ENCODE results near the gene TERB2.
"Not testable (repeated sequence)": the region's sequence is repeated elsewhere in the genome, so short reads cannot be mapped to it uniquely, and the experiment has no call there.

The TERB2 gene, protein sequence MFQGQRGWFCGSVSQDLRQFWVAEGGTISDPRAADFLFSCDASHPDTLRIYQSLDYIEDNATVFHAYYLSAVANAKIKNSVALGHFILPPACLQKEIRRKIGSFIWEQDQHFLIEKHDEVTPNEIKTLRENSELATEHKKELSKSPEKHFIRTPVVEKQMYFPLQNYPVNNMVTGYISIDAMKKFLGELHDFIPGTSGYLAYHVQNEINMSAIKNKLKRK

DNA sequence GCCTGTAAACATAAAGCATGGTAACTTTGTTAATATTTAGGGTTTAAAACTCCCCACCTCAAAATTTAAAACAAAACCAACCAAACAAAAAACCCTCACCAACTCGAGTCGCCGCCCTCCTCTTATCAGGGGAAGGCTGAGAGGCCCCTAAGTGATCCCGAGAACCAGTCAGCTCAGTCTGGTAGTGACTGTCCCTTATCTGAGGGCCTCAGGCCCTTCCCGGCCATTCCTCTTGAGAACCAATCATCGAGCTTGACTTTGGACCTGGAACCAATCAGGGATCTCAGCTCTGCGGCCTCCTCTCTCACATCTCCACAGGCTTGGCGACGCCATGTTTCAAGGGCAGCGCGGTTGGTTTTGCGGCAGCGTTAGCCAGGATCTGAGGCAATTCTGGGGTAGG is at the start of gene TERB2:
Gene TERB2, plus strand, starts transcription at position 300 of the 400 bp plus-strand sequence. Its CDS starts 32 bp downstream, at position 332.
- Mint-ChIP-seq H3K4me1 (no peaks in the 10 kb centered on the region), H3K9me3 (no peaks in the 10 kb centered on the region), H3K27ac (no peak within 1 kb of the TSS), H3K4me3 (no peak within 1 kb of the TSS), H3K27me3 (peaks cover 8% of the 10 kb centered on the region in 2 donors), H3K36me3 (no peaks in the 10 kb centered on the region)
- DNase-seq (no peak), ATAC-seq (replicated peaks) (no peak)

DNA sequence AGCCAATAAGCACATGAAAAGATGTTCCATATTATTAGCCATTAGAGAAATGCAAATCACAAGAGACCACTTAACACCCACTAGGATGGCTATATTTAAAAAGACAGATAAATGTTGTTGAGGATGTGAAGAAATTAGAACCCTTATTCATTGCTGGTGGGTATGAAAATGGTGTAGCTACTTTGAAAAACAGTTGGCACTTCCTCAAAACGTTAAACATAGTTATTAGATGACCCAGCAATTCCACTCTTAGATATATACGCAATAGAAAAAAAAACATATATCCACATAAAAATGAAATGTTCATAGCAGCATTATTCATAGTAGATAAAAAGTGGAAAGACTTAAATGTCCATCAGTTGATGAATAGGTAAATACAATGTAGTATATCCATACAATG is 47.1 kb upstream of the TERB2 start:
- Mint-ChIP-seq H3K27me3 (no peaks in the 10 kb centered on the region), H3K4me1 (peaks cover 0 to 1% of the 10 kb centered on the region in 2 donors), H3K9me3 (no peaks in the 10 kb centered on the region), H3K4me3 (no peak overlapping the region), H3K27ac (no peak overlapping the region), H3K36me3 (no peaks in the 10 kb centered on the region)
- ATAC-seq (replicated peaks) (no peak), DNase-seq (no peak)

DNA sequence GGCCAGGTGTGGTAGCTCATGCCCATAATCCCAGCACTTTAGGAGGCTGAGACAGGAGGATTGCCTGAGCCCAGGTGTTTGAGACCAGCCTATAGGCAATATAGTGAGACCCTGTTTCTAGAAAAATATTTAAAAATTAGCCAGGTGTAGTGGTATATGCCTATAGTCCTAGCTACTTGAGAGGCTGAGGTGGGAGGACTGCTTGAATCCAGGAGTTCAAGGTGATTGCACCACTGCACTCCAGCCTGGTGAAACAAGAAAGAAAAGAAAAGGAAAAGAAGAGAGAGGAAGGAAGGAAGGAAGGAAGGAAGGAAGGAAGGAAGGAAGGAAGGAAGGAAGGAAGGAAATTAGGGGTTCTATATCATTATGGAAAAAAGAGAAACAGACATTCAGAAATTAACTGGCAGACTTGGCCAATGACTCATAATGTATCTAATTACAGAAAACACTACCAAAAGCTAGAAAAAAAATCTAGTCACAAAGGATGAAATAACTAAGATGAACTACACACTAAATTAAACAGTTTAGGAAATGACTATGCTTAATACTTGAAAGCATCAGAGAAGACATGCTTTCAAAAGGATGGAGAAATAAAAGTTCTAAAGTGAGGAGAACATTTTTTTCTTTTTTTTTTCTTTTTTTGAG is 45.4 kb upstream of the TERB2 start:
- Mint-ChIP-seq H3K4me1 (peaks cover 0 to 1% of the 10 kb centered on the region in 2 donors), H3K27ac (no peak overlapping the region), H3K36me3 (no peaks in the 10 kb centered on the region), H3K27me3 (no peaks in the 10 kb centered on the region), H3K4me3 (no peak overlapping the region), H3K9me3 (no peaks in the 10 kb centered on the region)
- DNase-seq (no peak), ATAC-seq (replicated peaks) (no peak)

- H3K9me3 Mint-ChIP-seq; ATAC-seq (replicated peaks); H3K27ac Mint-ChIP-seq; DNase-seq; H3K27me3 Mint-ChIP-seq; H3K36me3 Mint-ChIP-seq; H3K4me3 Mint-ChIP-seq; H3K4me1 Mint-ChIP-seq: not testable (repeated sequence)
Measured at GRCh38 chr15:44912186-44912585, 44.3 kb upstream of the TERB2 start.

DNA sequence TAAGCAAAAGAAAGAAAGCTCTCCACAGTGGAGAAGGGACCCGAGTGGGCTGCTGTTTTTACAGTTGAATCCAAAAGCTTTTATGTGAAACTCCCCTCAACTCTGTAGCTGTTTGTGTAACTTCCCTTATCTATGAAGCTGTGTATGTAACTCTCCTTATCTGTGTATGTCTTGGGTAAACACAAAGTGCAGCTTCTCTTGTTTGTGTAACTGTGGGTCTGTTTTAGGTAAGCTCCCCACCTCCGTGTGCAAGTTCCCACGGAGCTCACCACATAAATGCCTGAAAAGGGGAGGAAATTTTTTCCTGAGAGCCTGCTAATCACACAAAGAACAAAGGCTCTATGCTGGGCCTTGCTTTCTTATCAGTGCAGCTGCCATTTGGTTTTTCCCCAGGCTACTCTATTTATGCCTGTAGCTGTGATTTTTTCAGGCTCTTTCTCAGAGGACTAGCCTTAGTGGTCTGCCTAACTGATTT is 43.5 kb upstream of the TERB2 start:
- H3K4me1 Mint-ChIP-seq; ATAC-seq (replicated peaks); H3K27me3 Mint-ChIP-seq; H3K27ac Mint-ChIP-seq; H3K4me3 Mint-ChIP-seq; H3K9me3 Mint-ChIP-seq; H3K36me3 Mint-ChIP-seq; DNase-seq: not testable (repeated sequence)

- no peaks in the 10 kb centered on the region for H3K27me3 Mint-ChIP-seq
- H3K4me3 Mint-ChIP-seq = no peak overlapping the region
- H3K27ac Mint-ChIP-seq = no peak overlapping the region
- H3K4me1 Mint-ChIP-seq = no peaks in the 10 kb centered on the region
- ATAC-seq (replicated peaks) (no peak), DNase-seq (no peak)
- no peaks in the 10 kb centered on the region for H3K36me3 Mint-ChIP-seq
- H3K9me3 Mint-ChIP-seq = no peaks in the 10 kb centered on the region
Measured at GRCh38 chr15:44918136-44918535, 38.4 kb upstream of the TERB2 start.

DNA sequence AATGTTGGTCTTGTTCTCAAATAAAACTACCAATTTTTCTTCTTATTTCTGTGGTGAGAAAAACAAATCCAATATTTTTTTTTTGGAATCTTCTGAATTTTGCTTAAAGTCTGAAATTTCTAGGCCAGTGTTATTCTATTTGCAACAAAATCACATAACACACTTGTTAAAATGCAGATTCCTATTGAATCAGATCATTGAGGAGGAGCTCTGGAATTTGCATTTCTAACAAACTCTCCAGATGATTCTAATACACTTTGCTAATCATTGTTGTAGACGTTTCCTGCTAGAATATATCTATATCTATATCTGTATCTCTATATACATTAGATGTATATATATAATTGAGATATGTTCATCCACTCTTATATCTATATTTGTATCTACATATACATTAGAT is 27.8 kb upstream of the TERB2 start:
- not testable (repeated sequence) for H3K4me3 Mint-ChIP-seq; H3K27ac Mint-ChIP-seq; DNase-seq; H3K36me3 Mint-ChIP-seq; H3K9me3 Mint-ChIP-seq; H3K4me1 Mint-ChIP-seq; ATAC-seq (replicated peaks)
- H3K27me3 Mint-ChIP-seq = peaks cover 9 to 14% of the 10 kb centered on the region in 2 donors

- not testable (repeated sequence) for H3K4me3 Mint-ChIP-seq; H3K27ac Mint-ChIP-seq; H3K9me3 Mint-ChIP-seq; H3K4me1 Mint-ChIP-seq; ATAC-seq (replicated peaks); DNase-seq; H3K36me3 Mint-ChIP-seq
- H3K27me3 Mint-ChIP-seq = peaks cover 9 to 14% of the 10 kb centered on the region in 2 donors
Measured at GRCh38 chr15:44930283-44930682, 26.2 kb upstream of the TERB2 start.

DNA sequence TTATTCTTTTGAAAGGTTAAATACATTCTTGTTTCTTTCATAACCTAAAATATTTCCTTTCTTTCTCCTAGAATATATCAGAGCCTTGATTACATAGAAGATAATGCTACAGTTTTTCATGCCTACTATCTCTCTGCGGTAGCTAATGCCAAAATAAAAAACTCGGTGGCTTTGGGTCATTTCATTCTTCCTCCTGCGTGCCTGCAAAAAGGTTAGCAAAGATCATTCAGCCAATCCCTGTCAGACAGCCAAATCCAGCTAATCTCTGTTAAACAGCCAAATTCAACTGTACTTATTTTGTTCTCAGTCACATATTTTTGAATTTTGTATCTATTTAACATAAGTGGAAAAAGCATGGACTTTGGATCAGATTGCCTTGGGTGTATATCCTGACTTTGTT is 1.8 kb downstream of the TERB2 start:
- H3K9me3 Mint-ChIP-seq; H3K27ac Mint-ChIP-seq; H3K4me3 Mint-ChIP-seq; DNase-seq; ATAC-seq (replicated peaks); H3K36me3 Mint-ChIP-seq; H3K4me1 Mint-ChIP-seq: not testable (repeated sequence)
- H3K27me3 Mint-ChIP-seq = peaks cover 12 to 14% of the 10 kb centered on the region in 2 donors

DNA sequence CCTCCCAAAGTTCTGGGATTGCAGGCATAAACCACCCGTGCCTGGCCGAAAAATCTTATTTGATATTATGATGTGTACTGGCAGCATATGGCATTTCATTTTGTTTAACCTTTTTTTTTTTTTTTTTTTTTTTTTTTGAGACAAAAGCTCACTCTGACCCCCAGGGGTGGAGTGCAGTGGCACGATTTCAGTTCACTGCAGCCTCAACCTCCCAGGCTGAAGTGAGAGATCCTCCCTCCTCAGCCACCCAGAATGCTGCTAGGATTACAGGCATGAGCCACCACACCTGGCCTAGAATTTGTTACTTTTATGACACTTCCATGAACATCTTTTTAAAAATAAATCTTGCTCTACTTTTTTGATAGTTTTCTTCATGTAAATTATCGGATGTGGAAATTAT is 12.0 kb downstream of the TERB2 start:
- Mint-ChIP-seq H3K9me3 (no peaks in the 10 kb centered on the region), H3K36me3 (no peaks in the 10 kb centered on the region), H3K27ac (no peak overlapping the region), H3K4me1 (no peaks in the 10 kb centered on the region), H3K4me3 (no peak overlapping the region), H3K27me3 (peaks cover 0 to 5% of the 10 kb centered on the region in 2 donors)
- no peak for DNase-seq
- ATAC-seq (replicated peaks) = no peak

- Mint-ChIP-seq H3K27me3 (peaks cover 0 to 5% of the 10 kb centered on the region in 2 donors), H3K4me1 (no peaks in the 10 kb centered on the region), H3K9me3 (no peaks in the 10 kb centered on the region), H3K27ac (no peak overlapping the region), H3K36me3 (no peaks in the 10 kb centered on the region), H3K4me3 (no peak overlapping the region)
- no peak for DNase-seq
- no peak for ATAC-seq (replicated peaks)
Measured at GRCh38 chr15:44971036-44971435, 14.5 kb downstream of the TERB2 start.

DNA sequence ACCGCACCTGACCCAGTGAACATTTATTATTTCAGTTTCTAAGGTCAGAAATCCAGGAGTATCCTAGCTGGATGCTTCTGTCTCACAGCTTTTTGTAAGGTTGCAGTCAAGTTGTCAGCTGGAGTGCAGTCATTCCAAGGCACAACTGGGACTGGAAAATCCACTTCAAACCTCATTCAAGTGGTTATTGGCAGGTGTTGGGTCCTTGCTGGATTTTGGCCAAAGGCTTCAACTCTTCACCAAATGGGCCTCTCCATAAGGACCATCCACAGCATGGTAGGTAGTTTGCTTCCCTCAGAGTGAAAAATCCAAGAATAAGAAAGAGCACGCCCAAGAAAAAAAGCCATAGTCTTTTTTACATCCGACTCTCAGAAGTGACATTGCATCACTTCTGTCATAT is 19.7 kb downstream of the TERB2 start:
- not testable (repeated sequence) for H3K9me3 Mint-ChIP-seq; ATAC-seq (replicated peaks); H3K27ac Mint-ChIP-seq; H3K4me3 Mint-ChIP-seq; H3K36me3 Mint-ChIP-seq; DNase-seq; H3K27me3 Mint-ChIP-seq; H3K4me1 Mint-ChIP-seq

DNA sequence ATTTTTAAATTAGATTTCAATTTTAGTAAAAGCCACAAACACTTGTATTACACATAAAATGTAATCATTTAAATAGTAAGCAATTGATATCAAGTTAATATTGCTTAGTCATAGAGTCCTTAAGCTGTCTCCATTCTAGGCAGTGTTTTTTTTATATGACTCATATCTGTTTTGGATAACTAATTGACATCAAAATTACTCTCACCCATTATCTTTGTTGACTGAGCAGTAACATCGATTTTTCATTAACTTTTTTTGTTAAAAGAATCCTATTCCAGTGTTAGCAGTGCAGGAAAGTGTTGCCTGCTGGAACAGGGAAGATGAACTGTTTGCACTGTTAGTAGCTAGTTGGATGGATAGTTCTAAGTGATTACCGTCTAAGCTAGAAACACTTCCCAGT is 21.3 kb downstream of the TERB2 start:
- DNase-seq; H3K27ac Mint-ChIP-seq; H3K36me3 Mint-ChIP-seq; H3K9me3 Mint-ChIP-seq; ATAC-seq (replicated peaks); H3K4me3 Mint-ChIP-seq; H3K27me3 Mint-ChIP-seq; H3K4me1 Mint-ChIP-seq: not testable (repeated sequence)

DNA sequence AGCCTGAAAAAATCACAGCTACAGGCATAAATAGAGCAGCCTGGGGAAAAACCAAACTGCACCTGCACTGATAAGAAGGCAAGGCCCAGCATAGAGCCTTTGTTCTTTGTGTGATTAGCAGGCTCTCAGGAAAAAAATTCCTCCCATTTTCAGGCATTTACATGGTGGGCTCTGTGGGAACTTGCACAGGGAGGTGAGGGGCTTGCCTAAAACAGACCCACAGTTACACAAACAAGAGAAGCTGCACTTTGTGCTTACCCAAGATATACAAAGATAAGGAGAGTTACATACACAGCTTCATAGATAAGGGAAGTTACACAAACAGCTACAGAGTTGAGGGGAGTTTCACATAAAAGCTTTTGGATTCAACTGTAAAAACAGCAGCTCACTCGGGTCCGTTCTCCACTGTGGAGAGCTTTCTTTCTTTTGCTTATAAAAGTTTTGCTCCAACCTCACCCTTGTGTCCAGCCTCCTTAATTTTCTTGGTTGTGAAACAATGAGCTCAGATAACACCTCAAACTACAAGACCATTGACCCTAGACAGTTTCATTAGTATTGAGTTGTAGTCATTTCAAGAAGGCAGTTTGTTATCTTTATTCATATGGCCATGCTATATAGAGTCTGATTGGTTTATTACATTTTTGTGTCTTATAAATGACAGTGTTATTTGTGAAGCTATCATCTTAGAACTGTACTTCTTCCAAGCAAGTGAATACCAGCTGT is 23.3 kb downstream of the TERB2 start:
- not testable (repeated sequence) for ATAC-seq (replicated peaks); H3K36me3 Mint-ChIP-seq; DNase-seq

GRCh38 chr15:44984144-44984543 is 27.7 kb downstream of the TERB2 start:
- not testable (repeated sequence) for H3K4me3 Mint-ChIP-seq; ATAC-seq (replicated peaks); H3K4me1 Mint-ChIP-seq; H3K9me3 Mint-ChIP-seq; DNase-seq; H3K27ac Mint-ChIP-seq; H3K36me3 Mint-ChIP-seq
- peaks cover 8 to 17% of the 10 kb centered on the region in 2 donors for H3K27me3 Mint-ChIP-seq

More for the DNA sequence above, 23.3 kb downstream of the TERB2 start:
- H3K27me3 Mint-ChIP-seq, H3K4me1 Mint-ChIP-seq, H3K4me3 Mint-ChIP-seq, H3K9me3 Mint-ChIP-seq, H3K27ac Mint-ChIP-seq: not testable (repeated sequence)
